Fibroblast of peridontal ligament (primary cell): ENCODE results near the gene GPR45.
A peak's percentile ranks its signal among the peaks of the same experiment; 100 is the strongest.
"Not testable (repeated sequence)": the region's sequence is repeated elsewhere in the genome, so short reads cannot be mapped to it uniquely, and the experiment has no call there.

Experiments used
- DNase-seq: peaks from one replicate; pipeline ENCODE4 v3.0.0-alpha.2; 2010; ENCODE audit errors: extremely low read depth

The GPR45 gene, protein sequence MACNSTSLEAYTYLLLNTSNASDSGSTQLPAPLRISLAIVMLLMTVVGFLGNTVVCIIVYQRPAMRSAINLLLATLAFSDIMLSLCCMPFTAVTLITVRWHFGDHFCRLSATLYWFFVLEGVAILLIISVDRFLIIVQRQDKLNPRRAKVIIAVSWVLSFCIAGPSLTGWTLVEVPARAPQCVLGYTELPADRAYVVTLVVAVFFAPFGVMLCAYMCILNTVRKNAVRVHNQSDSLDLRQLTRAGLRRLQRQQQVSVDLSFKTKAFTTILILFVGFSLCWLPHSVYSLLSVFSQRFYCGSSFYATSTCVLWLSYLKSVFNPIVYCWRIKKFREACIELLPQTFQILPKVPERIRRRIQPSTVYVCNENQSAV

GRCh38 chr2:105241443-105241842 lies at the start of gene GPR45:
TSS of gene GPR45 (plus strand) at chr2:105241743. CDS start at chr2:105241859, 116 bp downstream.
- no peak for DNase-seq

- no peak for DNase-seq
Measured at GRCh38 chr2:105194022-105194675, 47.4 kb upstream of the GPR45 start.

DNA sequence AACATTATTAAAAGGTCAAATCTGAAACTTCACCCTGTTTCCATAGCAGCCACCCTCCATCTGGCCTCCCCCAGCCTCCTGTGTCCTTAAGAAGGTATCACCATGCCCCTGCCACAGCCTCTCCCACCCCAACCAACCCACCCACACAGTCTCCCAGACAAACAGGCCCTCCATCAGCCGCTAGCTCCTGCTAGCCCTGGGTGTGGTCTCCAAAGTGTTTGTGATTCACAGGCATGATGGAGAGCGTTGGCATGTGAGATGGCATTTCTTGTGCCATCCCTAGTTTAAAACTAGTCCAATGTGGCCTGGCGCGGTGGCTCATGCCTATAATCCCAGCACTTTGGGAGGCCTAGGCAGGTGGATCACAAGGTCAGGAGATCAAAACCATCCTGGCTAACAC lies 44.9 kb upstream of the GPR45 start:
- no peak for DNase-seq

- DNase-seq, result no peak
Measured at GRCh38 chr2:105215586-105216192, 25.9 kb upstream of the GPR45 start.

DNA sequence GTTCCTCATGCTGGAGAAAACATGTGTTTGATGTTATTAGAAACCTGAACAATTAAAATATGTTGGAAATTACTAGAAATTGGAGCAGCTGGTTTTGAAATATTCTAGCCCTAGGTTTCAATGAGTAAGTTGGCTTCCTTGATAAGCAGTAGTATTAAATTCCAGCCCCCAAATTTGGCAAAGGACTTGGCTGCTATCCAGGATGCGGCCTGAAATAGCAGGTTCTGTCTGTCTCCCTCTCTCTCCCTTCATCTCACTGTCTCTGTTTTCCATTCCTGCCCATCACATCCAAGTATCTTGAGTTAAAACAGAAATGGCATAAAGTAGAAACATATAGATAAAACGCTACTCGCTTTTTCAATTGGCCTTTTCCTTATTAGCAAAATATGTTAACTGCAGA lies 20.9 kb upstream of the GPR45 start:
- DNase-seq, result no peak

- no peak for DNase-seq
Measured at GRCh38 chr2:105224444-105224843, 17.1 kb upstream of the GPR45 start.

DNA sequence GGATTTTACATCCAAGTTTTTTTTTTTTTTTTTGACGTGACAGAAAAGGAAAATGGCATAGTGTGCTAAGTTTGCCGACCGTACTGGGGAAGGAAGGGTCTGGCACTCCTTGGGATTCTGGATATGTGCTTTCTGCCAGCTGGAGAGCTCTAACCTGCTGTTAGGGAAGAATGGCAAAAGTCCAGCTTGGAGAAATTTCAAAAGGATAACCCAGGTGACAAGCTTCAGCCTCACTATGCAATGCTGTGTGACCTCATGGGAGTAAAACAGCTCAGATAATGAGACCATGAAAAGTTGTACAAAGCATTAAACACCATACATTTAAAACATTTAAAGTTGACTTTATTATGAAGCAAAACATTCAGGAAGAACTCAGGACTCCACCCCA lies 10.3 kb upstream of the GPR45 start:
- DNase-seq, result no peak

- DNase-seq, result peak; percentile 82
Measured at GRCh38 chr2:105235388-105236059, 6.0 kb upstream of the GPR45 start.

- DNase-seq, result no peak
Measured at GRCh38 chr2:105236060-105236424, 5.5 kb upstream of the GPR45 start.

DNA sequence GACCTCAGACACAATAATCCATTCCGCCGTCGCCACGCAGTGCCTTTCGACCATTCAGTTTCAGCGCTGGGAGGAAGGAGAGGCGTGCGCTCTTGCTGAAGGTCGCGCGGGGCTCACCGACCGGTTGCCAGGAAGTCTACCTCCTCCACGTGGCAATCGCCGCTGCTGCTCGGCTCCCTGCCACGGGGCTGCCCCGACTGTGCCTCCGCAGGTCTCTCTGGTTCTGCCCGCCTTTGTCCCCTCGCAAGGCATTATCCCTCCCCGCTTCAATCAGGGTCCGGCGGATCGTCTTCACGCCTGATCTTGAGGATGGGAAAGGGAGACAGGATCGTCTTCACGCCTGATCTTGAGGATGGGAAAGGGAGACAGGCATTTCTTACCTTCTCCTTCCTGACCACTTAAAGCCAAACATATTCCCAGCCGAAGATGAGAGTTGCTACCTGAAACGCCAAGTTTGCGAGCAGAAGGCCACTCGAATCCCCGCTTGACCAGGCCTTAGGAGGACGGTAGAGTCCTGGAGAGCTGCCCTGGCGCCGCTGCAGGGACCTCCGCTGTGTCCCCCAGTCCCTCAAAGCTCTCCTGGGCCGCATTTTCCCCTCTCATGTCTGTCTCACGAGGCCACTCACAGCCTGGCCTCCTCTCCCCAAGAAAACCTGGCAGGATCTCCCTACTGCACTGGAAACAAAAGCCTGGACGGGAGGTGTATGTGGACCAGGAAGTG lies 4.3 kb upstream of the GPR45 start:
- no peak for DNase-seq

DNA sequence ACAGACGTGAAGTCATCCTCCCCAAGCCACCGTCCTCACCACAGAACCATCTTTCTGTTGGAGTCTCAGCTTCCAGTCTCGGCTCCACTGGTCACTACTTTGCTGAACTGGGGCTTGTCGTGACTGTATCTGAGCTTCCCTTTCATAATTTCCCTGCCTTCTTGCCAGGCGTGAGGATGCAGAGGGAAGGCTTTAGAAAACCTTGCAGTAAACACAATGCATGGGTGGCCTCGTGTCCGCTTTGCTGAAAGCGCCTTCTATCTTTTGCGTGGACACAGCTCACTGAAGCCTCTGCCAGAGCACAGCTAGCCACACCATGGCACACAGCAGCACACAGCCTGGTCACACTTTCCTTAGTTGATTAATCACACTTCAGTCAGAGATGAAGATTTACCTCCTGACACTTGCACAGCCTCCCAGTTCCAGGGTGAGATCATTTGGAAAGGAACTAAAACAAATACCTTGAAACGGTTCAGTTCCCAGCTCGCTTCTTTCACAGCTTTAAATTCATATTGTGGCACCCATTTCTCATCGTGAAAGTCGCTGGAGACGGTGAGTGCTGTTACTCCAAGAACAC lies 2.8 kb upstream of the GPR45 start:
- DNase-seq, result no peak

DNA sequence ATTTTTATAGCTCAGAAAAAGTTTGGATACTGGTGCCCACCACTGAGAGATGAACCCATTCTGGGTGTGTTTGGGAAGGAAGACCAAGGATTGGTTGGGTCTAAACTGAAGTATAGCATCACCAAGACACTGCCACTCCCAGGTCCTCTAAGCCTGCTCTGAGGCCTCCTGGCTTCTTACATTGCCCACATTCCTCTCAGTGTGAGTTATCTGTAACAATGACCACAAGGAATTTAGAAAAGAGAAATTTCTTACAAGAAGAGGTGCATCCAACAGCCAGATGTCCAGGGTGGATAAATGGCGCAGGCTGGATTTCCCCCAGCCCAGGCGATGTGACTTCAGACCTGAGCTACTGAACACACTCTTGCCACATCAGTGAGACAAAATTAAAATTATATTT lies 1.6 kb upstream of the GPR45 start:
- peak; percentile 87 for DNase-seq

DNA sequence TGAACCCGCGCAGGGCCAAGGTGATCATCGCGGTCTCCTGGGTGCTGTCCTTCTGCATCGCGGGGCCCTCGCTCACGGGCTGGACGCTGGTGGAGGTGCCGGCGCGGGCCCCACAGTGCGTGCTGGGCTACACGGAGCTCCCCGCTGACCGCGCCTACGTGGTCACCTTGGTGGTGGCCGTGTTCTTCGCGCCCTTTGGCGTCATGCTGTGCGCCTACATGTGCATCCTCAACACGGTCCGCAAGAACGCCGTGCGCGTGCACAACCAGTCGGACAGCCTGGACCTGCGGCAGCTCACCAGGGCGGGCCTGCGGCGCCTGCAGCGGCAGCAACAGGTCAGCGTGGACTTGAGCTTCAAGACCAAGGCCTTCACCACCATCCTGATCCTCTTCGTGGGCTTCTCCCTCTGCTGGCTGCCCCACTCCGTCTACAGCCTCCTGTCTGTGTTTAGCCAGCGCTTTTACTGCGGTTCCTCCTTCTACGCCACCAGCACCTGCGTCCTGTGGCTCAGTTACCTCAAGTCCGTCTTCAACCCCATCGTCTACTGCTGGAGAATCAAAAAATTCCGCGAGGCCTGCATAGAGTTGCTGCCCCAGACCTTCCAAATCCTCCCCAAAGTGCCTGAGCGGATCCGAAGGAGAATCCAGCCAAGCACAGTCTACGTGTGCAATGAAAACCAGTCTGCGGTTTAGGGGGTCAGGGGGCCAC lies 897 bp downstream of the GPR45 start:
- no peak for DNase-seq

GRCh38 chr2:105243961-105244360 lies 2.4 kb downstream of the GPR45 start:
- no peak for DNase-seq

DNA sequence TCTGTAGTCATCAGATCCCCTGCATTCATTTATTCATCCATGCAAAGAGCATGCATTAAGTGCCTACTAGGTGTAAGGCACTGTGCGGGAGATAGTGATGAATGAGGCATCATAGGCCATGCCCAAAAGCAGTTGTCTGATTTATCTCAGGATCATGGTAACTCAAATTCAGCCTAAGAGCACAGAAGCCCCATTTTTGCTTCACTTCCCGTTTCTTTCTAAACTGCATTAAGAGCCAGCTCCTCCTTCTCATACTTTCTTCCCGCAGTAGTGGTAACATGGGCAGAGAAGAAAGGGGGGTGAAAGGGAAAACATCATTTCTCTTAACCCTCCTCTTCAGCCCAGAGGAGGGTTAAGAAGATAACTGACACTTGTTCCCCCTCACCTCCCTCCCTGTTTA lies 2.9 kb downstream of the GPR45 start:
- no peak for DNase-seq

DNA sequence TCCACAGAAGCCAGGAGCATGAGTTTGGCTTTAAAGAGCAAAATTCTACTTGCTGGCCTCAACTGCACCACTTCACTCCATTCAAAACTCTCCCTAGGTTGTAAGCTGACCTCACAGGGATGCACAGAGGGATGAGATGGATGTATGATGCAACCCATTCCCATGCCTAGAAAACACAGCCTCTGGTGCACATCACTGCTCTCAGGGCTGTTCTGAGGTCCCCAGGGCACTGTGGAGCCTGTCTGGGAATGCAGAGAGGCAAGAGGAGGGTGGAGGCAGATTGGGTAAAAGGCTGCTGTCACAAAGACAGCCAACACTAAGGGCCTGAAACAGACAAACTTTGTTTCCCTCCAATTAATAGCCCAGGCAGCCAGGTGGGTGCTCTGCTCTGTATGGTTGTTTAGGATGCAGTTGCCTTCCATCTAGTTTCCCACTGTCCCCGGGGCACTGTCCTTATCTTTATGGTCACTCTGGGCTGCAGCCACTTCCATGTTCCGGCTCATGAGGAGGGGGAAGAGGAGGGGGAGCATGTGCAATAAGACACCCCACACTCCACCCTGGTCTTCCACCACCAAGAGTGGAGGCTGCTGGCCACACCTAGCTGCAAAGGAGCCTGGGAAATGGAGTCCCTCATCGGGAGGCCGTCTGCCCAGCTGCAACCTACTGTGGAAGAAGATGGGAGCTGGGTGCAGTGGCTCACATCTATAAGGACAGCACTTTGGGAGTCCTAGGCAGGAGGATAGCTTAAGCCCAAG lies 7.0 kb downstream of the GPR45 start:
- DNase-seq, result peak; percentile 45

GRCh38 chr2:105249181-105249580 lies 7.6 kb downstream of the GPR45 start:
- no peak for DNase-seq

GRCh38 chr2:105249891-105250290 lies 8.3 kb downstream of the GPR45 start:
- DNase-seq, result no peak

DNA sequence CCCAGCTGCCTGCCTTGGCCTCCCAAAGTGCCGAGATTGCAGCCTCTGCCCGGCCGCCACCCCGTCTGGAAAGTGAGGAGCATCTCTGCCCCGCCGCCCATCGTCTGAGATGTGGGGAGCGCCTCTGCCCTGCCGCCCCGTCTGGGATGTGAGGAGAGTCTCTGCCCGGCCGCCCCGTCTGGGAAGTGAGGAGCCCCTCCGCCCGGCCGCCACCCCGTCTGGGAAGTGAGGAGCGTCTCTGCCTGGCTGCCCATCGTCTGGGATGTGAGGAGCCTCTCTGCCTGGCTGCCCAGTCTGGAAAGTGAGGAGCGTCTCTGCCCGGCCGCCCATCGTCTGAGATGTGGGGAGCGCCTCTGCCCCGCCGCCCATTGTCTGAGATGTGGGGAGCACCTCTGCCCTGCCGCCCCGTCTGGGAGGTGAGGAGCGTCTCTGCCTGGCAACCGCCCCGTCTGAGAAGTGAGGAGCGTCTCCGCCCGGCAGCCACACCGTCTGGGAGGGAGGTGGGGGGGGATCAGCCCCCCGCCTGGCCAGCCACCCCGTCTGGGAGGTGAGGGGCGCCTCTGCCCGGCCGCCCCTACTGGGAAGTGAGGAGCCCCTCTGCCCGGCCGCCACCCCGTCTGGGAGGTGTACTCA lies 9.6 kb downstream of the GPR45 start:
- not testable (repeated sequence) for DNase-seq

DNA sequence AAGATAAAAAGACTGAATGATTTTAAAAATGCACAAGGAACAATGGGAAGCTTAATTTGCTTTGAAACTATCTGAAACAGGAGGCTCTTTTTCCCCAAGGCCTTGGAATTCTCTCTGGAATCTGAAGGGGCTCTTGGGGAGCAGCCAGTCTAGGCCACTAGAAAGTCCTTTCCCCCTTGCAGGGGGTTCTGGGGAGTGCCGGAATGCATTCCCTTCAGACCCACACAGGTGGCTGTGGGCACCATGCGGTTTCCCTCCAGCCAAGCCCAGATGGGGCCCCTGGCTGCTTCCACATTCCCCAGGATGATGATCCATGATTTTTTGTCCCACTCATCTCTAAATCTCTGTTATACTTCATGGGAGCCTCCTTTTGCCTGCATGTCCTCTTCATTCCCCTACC lies 10.7 kb downstream of the GPR45 start:
- DNase-seq, result no peak
